NCI-H146 treated with DMSO at 0.1 percent for 48 hours (cell line): ENCODE measurements around the gene PLVAP.

Experiments used
- DNase-seq: peaks from one replicate; lab custom pipeline; 2025; ENCODE audit not compliant: unreplicated experiment; lab: John Stamatoyannopoulos, UW

PLVAP gene

DNA sequence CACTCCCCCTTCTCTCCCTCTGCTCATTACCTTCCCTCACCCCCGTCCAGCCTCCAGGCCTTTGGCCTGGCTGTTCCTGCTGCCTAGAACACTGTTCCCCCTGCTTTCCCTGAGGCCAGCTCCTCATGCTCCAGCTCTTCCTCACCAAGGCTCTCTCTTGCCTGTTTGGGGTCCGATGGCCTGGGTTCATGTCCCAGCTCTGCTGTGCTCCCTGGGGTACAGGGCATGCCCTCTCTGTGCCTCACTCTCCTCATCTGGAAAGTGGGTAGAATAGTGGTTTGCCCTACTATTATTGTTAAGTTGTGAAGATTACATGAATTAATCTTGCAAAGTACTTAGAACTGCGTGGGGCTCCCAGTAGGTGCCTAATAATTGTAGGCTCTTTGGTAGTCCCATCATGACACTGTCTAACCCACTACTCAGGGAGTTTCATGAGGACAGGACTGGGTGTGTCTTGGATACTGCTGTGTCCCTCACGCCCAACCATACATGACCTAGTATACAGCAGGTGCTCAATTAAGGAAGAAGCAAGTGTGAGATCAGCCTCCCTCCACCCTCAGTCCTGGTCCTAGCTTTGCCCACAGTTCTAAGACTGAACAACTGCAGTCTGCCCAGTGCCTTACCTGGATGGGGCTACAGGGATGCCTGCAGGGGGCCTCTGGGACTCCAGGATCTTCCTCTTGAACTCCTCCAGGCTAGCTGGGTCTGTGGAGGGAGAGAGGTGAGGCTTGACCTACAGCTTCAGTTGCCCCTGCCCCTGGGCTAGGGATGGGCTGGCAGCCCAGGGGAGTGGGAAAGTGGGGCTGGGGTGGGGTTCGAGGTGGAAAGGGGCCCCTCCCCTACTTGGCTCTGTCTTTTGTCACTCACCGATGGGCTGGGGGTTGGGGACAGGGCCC is 17.0 kb downstream of the PLVAP start:
- DNase-seq: no peak

DNA sequence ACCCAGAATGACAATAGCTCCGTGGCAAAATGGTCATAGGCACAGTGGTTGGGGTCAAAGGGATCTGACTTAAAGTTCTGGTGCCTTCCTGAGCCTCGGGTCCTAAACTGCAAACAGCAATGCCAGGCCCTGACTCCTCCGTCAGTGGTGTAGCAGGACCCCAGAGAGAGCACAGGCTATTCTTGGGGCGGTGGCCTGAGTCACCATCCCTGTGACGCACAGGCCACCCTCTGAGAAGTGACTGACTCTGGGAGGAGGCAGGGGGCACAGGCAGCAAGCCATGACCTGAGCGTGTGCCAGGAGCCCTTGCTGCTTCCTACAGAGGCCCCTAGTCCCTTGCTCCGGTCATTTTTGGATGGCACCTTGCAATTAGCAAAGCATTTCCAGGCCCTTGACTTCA is 18.7 kb downstream of the PLVAP start:
- no peak for DNase-seq

DNA sequence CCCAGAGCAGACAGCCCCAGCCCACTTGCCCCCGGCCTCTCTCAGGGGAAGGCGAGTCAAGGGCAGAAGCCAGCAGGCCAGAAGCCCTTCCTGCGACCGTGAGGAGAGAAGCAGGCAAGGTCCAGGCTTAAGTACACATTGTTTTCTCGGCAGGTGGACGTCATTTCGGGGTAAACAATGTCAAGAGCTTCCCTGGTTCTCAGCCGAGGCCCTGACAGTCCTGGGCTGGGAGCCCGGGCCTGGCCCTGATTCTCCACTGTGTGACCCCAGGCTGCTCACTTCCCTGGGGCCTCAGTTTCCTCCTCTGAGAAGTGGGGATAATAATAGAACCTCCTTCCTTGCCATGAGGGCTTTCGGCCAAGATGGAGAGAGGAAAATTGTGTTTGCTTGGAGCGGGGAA is 19.4 kb downstream of the PLVAP start:
- DNase-seq: no peak

DNA sequence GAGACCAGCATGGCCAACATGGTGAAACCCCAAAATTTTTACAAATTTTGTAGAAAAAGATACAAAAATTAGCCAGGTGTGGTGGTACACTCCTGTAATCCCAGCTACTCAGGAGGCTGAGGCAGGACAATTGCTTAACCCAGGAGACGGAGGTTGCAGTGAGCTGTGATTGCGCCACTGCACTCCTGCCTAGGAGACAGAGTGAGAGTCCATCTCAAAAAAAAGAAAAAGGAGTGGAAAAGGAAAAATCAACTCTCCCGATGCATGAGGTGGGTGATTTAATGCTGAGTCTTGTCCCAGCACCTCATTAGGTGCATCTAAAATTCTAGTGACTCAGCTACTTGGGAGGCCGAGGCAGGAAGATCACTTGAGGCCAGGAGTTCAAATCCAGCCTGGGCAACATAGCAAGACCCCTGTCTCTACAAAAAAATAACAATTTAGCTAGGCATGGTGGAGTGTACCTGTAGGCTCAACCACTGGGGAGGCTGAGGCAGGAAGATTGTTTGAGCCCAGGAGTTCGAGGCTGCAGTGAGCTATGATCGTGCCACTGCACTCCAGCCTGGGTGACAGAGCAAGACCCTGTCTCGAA is 20.0 kb downstream of the PLVAP start:
- DNase-seq: no peak

DNA sequence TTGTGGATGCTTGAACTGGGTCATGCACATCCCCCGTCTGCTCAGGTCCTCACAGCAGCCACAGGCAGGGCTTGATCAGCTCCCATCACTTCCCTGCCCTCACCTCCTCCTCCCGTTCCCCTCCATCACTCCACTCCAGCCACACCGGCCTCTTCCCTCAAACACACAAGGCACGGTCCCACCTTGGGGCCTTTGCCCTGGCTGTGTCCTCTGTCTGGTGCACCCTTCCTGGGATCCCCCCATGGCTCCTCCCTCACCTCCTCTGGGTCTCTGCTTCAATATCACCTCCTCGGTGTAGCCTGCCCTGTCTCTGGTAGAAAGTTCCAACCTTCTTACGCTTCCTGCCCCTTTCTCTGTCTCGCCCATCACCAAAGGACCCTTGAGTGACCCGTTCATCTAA is 23.8 kb downstream of the PLVAP start:
- no peak for DNase-seq

DNA sequence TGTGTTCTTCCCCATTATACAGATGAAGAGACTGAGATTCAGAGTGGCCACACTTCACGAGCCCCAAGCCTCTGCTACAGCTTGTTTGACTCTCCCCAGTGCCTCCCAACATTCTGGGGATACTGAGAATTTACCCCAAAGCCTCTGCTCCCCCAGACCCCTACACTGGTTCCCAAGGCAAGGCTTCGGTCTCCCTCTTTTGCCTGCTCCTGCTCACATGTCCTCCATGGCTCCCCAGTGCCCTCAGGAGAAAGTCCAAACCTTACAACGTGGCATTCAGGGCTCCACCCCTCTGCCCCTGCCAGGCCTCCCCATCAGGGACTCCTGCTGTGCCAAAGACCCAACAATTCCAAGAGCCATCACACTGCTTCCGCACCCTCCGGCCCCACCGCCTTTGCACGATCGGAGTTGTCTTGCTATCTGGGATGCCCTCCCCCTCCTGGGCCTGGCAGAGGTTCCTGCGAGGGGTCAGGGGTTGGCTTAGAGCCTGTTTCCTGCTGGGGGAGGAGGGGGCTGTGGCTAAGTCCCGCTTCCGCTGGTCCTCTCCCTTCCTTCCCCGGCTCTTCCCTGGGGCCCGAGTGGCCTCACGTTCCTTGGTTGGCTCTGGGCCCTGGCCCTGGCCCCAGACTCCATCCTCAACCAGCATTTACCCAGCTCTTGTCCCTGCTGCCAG is 24.4 kb downstream of the PLVAP start:
- DNase-seq: no peak

DNA sequence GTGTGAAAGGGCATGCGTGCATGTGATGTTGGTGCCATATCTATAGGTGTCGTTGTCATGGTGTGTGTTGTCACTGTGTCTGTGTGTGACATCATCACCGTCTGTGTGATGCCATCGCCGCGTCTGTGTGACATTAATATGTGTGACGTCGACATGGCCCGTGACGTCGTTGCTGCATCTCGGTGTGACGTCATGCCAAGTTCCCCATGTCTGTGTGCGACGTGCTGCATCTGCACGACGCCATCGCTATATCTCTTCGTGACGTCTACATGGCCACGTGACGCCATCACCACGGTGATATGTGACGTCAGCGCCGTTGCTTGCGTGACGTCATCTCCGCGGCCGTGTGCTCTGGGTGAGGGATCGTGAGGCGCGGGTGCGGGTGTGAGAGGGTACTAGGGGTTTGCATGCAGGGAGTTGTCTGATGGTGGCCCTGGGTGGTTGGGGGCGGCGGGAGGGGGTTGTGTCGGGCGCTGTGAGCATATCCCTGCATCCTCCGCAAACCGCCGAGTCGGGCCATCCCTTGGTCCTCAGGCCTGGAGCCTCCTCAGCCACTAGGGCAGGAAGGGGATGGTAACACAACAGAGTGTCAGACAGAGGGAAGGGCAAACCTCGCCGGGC is 25.2 kb downstream of the PLVAP start:
- DNase-seq: no peak

DNA sequence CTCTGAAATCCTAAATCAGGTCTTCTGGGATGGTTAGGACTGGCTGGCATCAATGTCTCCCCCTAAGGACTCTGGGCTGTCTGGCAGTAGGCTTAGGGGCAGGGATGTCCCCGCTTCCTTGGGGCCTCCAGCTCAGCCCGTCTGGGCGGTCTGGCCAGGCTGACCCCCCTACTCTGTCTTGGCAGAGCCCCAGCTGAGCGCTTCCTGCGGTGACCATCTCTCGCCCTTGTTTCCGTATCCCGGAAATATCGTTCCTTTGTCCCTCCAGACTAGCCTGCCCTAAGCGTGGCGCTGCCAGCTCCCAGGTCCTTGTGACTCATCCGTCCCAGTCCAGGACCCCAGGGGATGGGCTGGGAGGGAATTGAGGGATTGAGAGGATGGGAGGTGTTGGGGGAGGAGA is 28.4 kb downstream of the PLVAP start:
- peak; percentile 34 for DNase-seq

DNA sequence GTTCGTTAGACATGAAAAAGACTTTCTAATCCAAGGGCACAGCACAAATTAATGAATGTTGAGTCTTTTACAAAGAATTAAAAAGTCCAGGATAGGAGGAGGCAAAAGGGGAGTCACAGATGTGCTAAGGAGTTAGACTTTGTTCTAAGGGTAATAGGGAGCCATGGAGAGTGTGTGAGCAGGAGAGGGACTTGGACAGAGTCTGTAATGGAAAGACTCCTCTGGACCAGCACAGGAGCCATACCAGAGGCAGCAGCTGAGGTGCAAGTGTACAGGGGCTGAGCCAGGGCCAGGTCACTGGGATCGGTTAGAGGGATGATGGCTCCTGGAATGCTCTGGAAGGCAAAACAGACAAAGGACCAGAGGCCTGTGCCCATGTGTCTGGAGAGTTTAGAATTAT is 29.3 kb downstream of the PLVAP start:
- DNase-seq: no peak

DNA sequence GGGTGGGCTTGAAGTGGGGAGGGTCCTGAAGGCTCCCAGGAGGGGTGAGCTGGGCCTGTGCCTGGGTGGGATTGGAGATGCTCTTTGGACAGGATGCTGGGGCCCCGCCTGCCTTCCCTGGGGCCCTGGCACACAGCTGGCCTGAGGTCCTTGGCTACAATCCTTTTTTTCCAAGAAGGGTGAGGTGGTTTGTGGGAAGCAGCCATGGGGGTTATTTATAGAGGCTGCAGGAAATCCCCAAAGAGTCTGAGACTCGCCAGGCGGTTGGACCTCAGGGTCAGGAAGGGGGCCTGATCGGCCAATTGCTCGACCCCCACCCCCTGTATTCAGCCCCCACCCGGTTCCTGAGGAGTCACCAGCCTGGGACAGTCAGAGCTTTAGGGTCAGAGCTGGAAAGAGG is 29.8 kb downstream of the PLVAP start:
- DNase-seq: no peak

DNA sequence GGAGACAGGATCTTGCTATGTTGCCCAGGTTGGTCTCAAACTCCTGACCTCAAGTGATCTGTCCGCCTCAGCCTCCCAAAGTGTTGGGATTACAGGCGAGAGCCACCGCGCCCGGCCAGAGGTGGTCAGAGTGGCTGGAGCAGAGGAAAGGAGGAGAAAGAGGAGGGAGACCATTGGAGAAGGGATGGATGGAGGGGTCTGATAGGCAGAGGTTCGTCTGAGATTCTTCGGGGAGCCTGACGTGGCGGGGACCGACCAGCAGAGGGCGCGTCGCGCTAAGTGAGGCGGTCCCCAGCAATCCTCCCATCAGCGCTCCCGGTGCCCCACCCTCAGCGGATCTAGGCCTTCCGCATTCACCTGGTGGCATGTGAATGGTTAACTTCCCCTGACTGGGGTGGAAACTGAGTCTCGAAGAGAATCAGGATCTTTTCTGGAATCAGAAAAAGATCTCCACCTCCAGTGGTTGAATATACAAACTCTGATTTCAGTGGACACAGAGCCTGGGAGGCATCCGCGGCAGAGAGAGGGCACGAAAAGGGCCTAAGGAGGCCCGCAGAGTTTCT is 31.0 kb downstream of the PLVAP start:
- DNase-seq: peak; percentile 50

DNA sequence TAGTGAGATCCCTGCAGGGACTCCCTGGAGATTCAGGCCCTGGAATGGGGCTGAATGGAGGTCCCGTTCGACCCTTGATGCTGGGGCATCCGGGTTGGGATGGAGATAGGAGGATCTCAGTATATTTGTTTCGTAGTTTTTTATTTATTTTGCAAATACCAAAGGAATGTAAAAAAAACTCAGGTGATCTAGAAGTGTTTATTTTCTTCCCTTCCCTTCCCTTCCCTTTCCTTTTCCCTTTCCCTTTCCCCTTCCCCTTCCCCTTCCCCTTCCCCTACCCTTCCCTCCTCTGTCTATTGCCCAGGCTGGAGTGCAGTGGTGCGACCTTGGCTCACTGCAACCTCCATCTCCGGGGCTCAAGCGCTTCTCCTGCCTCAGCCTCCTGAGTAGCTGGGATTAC is 35.3 kb downstream of the PLVAP start:
- no peak for DNase-seq

DNA sequence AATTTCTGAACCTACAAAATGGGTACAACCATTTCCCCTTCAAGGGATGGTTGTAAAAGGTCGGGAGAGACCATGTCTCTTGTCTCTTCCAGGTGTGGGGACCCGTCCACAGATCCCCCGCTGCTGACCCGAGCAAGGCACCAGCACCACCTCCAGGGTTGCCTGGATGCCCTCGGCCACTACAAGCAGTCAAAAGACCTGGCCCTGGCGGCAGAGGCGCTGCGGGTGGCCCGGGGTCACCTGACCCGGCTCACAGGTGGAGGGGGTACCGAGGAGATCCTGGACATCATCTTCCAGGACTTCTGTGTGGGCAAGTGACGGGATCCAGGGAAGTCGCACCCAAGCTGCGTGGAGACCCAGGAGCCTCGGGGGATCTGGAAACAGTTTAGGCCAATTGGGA is 35.8 kb downstream of the PLVAP start:
- DNase-seq: no peak

DNA sequence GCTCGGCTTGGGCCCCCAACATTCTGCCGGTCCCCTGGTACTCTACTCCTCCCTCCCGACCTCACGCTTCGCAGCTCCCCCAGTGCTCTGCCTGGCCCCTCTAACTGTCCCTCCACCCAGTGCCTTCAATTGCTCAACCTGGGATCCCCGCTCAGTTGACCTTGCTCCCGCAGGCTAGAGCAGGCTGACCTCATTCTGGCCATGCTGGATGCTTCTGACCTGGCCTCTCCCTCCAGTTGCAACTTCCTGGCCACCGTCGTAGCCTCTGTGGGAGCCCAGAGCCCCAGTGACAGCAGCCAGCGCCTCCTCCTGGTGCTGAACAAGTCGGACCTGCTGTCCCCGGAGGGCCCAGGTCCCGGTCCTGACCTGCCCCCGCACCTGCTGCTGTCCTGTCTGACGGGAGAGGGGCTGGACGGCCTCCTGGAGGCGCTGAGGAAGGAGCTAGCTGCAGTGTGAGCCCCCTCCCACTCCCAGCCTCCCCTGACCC is 36.2 kb downstream of the PLVAP start:
- DNase-seq: no peak

DNA sequence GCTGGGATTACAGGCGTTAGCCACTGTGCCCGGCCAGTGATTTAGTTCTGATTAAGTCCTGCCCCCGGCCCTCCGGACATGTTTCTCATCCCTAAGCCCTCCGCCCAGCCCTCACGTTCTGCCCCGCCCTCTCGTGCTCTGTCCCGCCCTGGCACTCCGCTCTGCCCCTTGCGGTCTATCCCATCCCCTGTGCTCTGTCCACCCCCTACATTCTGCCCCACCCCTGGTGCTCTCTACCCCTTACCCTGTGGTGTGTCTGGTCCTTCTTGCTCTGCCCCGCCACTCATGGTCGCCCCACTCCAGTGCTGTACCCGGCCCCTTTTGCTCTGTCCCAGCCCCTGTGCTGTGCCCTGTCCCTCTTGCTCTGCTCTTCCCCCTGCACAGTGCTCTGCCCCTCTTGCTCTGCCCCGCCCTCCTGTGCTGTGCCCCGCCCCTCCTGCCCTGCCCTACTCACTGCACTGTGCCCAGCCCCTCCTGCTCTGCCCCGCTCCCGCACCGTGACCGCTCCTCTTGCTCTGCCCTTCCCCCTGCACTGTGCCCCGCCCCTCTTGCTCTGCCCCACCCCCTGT is 36.8 kb downstream of the PLVAP start:
- no peak for DNase-seq

DNA sequence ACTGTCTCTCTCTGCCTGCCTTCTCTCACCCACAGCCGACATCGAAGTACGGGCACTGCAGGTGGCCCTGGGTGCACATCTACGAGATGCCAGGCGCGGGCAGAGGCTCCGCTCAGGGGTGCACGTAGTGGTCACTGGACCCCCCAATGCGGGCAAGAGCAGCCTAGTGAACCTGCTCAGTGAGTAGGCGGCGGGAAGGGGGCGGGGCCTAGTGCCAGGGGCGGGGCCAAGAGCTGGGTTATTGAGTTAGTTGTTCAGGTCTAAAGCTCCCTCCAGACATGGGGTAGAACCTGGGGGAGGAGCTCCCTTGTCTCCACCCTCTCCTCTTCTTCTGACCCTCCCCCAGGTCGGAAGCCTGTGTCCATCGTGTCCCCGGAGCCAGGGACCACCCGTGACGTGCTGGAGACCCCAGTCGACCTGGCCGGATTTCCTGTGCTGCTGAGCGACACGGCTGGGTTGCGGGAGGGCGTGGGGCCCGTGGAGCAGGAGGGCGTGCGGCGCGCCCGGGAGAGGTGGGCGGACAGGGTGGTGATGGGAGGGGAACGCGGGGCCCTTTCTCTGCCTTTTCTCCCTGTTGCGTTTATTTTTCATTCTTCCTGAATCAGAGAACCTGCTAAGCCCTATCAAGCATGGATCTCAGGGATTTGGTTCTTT is 37.9 kb downstream of the PLVAP start:
- DNase-seq: no peak

DNA sequence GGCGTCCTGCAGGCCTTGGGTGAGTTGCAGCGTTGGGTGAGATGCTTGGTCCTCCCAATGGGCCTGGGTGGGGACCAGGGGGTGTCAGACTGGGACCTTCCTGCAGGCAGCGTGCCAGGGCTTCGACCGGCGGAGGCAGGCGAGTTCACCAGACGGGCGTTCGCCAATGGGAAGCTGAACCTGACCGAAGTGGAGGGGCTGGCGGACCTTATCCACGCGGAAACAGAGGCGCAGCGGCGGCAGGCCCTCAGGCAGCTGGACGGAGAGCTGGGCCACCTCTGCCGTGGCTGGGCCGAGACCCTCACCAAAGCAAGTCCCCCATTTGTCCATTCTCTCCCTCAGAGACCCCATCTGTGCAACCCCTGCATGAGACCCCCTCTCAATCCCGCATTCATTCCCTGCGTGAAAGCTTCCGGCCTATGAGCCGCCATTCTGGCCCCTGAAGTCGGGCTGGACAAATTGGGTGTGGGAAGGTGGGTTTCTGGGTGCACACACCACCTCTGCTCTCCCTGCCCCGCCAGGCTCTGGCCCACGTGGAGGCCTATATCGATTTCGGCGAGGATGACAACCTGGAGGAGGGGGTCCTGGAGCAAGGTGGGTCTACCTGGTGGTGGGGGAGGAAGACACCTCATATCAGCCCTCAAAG is 38.6 kb downstream of the PLVAP start:
- no peak for DNase-seq

DNA sequence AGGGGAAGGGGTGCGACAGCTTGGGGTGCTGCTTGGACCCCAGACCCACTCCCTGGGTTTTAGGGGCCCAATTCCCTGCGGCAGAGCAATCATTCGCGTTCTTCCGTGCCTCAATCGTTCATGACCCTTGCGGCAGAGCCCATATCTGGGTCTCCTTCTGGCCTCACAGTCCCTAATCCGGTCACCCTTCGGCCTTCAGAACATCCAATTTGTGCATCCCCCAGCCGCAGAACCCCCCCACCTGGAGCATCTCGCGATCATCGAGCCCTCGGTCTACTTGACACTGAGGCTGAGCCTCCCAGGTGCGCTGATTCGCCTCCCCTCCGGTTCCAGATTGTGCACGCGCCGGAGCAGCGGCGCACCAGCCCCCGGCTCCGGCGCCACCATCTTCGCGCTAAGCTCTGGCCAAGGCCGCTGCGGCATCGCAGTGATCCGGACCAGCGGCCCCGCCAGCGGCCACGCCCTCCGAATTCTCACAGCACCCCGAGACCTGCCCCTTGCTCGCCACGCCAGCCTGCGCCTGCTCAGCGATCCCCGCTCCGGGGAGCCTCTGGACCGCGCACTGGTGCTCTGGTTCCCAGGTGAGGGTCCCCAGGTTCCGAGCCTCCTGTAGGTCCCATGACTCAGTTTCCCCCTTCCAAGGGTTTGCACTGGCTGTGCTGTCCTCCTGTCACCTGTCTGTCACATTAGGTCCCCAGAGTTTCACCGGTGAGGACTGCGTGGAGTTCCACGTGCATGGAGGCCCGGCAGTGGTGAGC is 39.3 kb downstream of the PLVAP start:
- no peak for DNase-seq
